Left lobe of liver (tissue), 2 donors: ENCODE data around the gene YIF1A. TPM values are rescaled to one million over a fixed set of nuclear protein-coding genes. Genes with fewer than 3 reads are reported as not detected.
"Not testable (repeated sequence)": the region's sequence is repeated elsewhere in the genome, so short reads cannot be mapped to it uniquely, and the experiment has no call there.

Experiments
- ATAC-seq: fragments of 200-7000 bp; cut with Tn5 transposase; one replicate; pipeline ENCODE4 v1.9.1; 2020; ENCODE audit warnings: mild to moderate bottlenecking, moderate library complexity
- DNase-seq: peaks from one replicate; pipeline ENCODE4 v3.0.0-alpha.2; 2020; ENCODE audit warnings: low spot score
- total RNA-seq: library from RNA; stranded (reverse); gene quantifications from one replicate; pipeline ENCODE4 v1.2.1, GENCODE V29; 2021
- donor health status: DM: no; HTN: no; CAD: no; lungs with moderate emphysema.
- donor health status: DM: no; HTN: yes; CAD: no.

YIF1A gene
- total RNA-seq, 1 donor from 2014 or later = 120 TPM

DNA sequence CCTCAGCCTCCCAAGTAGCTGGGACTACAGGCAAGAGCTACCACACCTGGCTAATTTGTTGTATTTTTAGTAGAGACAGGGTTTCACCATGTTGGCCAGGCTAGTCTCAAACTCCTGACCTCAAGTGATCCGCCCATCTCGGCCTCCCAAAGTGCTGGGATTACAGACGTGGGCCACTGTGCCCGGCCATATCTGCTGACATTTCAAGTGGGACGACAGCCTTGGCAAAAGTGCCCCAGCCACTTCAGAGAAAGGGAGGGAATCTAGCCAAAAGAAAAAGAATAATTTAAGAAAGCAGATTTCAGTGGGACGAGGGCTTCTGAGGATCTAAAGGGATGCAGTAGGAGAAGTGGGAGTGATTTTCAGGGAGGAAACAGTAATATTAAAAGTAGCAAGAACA lies 35.9 kb downstream of the YIF1A start:
- not testable (repeated sequence) for ATAC-seq, DNase-seq

DNA sequence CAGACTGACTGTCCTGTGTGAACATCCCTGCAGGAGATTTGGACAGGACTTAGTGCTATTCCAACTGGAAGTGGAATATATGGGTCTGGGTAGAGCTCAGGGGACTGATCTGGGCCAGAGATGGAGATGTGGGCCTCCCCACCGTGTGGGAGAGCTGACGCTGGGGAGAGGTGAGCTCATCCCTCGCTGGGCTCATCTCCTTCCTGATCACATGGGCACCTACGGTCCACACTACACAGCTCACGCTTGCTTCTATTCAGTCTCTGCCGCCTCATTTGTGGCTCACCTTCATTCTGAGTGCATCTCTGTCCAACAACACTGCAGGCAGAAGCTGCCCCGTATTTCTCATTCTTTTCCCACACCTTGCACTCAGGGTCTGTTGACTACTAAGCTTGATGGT lies 37.1 kb downstream of the YIF1A start:
- ATAC-seq (no peak), DNase-seq (no peak)

GRCh38 chr11:66248903-66249302 lies 40.0 kb downstream of the YIF1A start:
- DNase-seq (no peak), ATAC-seq (no peak)

DNA sequence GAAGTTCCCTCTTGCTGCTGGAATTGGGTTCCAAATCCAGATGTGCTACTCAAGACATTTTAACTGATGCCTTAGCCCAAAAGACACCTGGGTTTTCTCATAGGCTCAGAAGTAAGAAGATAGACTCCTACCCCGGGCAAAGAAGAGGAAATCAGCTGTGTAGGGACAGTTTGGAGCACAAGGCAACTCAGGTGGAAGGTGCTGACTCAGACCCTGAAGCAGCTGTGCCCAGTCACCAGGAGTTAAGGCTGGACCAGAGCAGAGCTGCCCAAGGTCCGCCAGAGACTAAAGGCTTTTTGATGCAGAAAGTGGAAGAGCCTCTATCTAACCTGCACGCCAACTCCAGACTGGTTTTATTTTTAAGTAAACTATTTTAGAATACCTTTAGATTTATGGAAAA lies 41.1 kb downstream of the YIF1A start:
- ATAC-seq = no peak
- no peak for DNase-seq

GRCh38 chr11:66247295-66247694 lies 41.6 kb downstream of the YIF1A start:
- DNase-seq (no peak), ATAC-seq (no peak)

DNA sequence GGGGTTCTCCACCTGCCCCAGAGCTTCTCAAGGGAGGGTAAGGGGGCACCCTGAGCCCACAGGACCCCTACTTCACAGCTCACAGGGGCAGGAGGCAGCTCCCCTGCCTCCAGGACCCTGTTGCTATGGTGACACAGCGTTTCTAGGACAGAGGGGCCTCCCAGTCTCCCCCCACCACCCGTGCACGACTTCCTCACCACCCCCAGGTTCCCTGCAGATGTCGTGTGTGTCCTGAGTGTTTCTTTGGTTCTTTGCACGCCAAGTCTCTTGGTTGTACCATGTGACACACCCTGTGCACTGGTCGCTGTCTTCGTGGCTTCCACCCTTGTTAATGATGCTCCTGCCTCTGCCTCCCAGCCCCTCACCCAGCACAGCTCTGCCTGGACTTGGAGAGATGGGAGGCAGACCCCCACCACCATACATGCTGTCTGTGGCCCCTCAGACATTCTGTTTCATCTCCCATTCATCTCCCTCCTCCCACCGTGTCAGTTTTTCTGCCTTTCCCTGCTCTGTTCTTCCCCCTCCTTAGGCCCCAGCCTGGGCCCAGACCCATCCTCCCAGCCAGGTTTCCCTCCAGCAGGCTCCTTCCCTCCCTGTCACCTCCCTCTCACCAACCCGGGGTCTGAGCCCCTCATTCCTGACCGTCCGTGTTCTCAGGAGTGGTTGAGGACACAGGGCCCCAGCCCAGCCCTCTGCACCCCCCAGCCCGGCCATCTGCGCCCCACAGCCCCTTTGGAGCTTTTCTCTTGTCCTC lies 45.0 kb downstream of the YIF1A start:
- DNase-seq = no peak
- no peak for ATAC-seq

GRCh38 chr11:66242095-66242765 lies 46.7 kb downstream of the YIF1A start:
- no peak for DNase-seq
- no peak for ATAC-seq

DNA sequence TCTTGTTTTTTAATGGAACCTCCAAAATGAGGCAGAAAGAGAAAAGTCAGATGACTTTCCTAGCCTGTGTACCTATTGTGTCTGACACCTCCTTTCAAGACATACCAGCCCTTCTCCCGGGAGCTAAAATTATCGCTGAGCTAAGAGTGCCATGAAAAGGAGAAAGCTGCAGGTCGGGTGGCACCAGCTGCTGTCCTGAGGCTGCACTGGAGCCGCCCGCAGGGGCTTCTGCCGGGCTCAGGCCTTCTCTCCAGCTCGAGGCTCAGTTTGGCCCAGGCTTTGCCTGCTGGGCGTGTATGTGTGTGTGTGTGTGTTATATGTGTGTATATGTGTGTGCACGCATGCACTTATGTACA lies 48.2 kb downstream of the YIF1A start:
- no peak for DNase-seq

GRCh38 chr11:66239998-66240780 lies 48.8 kb downstream of the YIF1A start:
- no peak for DNase-seq
- ATAC-seq = no peak

More for the DNA sequence above, 48.2 kb downstream of the YIF1A start:
- no peak for ATAC-seq

DNA sequence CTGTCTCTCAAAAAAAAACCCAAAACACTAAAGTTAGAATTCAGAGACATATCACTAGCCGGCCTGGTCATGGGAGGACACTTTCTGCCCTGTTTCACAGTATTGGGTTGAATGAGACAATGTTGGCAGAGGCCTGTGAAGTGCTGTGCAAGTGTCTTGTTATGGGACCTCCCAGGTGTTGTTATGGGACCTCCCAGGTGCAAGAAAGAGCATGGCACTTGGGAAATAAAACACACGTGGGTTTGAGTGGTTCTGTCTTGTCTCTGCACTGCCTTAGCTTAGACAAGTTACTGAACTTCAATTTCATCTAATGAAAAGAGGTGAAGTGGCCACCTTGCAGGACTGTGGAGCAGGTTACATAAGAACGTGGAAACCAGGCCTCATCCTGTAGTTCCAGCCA lies 49.4 kb downstream of the YIF1A start:
- ATAC-seq (no peak), DNase-seq (no peak)

- ATAC-seq (no peak), DNase-seq (no peak)
Measured at GRCh38 chr11:66238786-66239413, 50.0 kb downstream of the YIF1A start.

DNA sequence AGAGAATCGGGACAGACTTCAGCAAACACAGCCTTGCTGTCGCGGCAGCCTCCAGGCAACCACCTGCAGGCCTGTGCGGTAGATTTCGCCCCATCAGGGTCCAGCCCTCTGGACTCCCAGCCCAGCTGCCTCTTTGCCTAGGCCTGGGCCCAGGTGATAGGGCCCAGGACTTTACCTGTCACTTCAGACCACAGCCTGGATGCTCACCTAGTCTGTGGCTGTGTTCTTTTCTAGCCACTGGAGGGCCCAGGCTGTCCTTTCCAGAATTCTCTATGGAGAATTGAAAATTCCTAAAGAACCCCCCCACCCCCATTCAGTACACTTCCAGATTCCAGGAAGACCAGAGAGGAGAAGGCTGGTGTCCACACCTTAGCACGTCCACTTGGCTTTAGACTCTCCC lies 51.1 kb downstream of the YIF1A start:
- ATAC-seq = no peak
- no peak for DNase-seq

DNA sequence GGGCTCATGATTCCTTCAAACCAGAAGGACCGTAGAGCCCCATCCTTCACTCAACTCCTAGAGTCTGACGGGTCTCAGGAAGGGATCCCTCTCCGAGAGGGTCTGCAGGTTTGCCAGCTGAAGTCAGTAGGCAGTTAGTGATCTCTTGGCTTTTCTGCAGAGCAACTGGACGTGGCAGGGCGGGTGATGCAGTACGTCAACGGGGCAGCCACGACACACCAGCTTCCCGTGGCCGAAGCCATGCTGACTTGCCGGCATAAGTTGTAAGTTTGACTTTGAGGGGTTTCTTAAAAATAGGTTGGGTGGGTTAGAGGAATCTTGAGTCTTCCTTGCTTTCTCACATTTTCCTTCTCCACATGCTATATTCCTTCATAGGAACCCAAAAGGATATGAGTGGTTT lies 53.8 kb downstream of the YIF1A start:
- ATAC-seq = no peak
- no peak for DNase-seq

Other genes with a start within 250 kb of the YIF1A start
- gene GAL3ST3, start 240.0 kb downstream of the YIF1A start, total RNA-seq = not detected
- 79.6 TPM for gene SF3B2, start 236.8 kb downstream of the YIF1A start, total RNA-seq
- gene PACS1, start 218.9 kb downstream of the YIF1A start, total RNA-seq = 5.8 TPM
- 5.6 TPM for gene KLC2, start 31.4 kb downstream of the YIF1A start, total RNA-seq
- gene RAB1B, start 20.5 kb downstream of the YIF1A start, total RNA-seq = 58.0 TPM
- 0.13 TPM for gene CNIH2, start 11.0 kb downstream of the YIF1A start, total RNA-seq
- gene TMEM151A, start 2.8 kb upstream of the YIF1A start, total RNA-seq = 0.10 TPM
- gene CD248, start 27.9 kb upstream of the YIF1A start, total RNA-seq = 0.91 TPM
- gene RIN1, start 47.3 kb upstream of the YIF1A start, total RNA-seq = 0.93 TPM
- 11.2 TPM for gene BRMS1, start 56.0 kb upstream of the YIF1A start, total RNA-seq
- 19.4 TPM for gene B4GAT1, start 58.5 kb upstream of the YIF1A start, total RNA-seq
- gene SLC29A2, start 82.6 kb upstream of the YIF1A start, total RNA-seq = 0.48 TPM
- gene NPAS4, start 131.9 kb upstream of the YIF1A start, total RNA-seq = not detected
- gene MRPL11, start 149.7 kb upstream of the YIF1A start, total RNA-seq = 28.5 TPM
- gene PELI3, start 177.8 kb upstream of the YIF1A start, total RNA-seq = 4.8 TPM
- 24.4 TPM for gene DPP3, start 191.3 kb upstream of the YIF1A start, total RNA-seq
- gene BBS1, start 221.5 kb upstream of the YIF1A start, total RNA-seq = 11.6 TPM